ENCODE results near the gene EEF2K.
"Not testable (repeated sequence)": the region's sequence is repeated elsewhere in the genome, so short reads cannot be mapped to it uniquely, and the experiment has no call there.

Gene EEF2K

GRCh38 chr16:22292320-22292719 lies 86.2 kb downstream of the EEF2K start:
- no peak for DNase-seq (ENCODE audit: low read depth in 3 of 3, low spot score in 1 of 3)

- DNase-seq (ENCODE audit: low read depth in 3 of 3, low spot score in 1 of 3), result no peak
These were observed 87.3 kb downstream of the EEF2K start for GRCh38 chr16:22293137-22294106.

GRCh38 chr16:22296225-22297113 lies 90.4 kb downstream of the EEF2K start:
- no peak for DNase-seq (ENCODE audit: low read depth in 3 of 3, low spot score in 1 of 3)

- DNase-seq (ENCODE audit: low read depth in 3 of 3, low spot score in 1 of 3), result peak; percentile 98 to 100 (median 100)
These were observed 91.2 kb downstream of the EEF2K start, which contains the start of gene POLR3E for GRCh38 chr16:22297114-22297870. Gene POLR3E, plus strand, starts transcription at chr16:22297409. Its CDS starts 5,560 bp downstream, at chr16:22302969.

GRCh38 chr16:22297871-22298733 lies 92.0 kb downstream of the EEF2K start:
- DNase-seq (ENCODE audit: low read depth in 3 of 3, low spot score in 1 of 3), result peak; percentile 37 to 56 (median 38)

GRCh38 chr16:22299036-22299435 lies 93.0 kb downstream of the EEF2K start:
- no peak for DNase-seq (ENCODE audit: low read depth in 3 of 3, low spot score in 1 of 3)

- peak in 1 of 3 donors; percentile 9 for DNase-seq (ENCODE audit: low read depth in 3 of 3, low spot score in 1 of 3)
These were observed 94.5 kb downstream of the EEF2K start for GRCh38 chr16:22300427-22301071.

- not testable (repeated sequence) for DNase-seq (ENCODE audit: low read depth in 3 of 3, low spot score in 1 of 3)
These were observed 95.3 kb downstream of the EEF2K start for GRCh38 chr16:22301423-22301822.

GRCh38 chr16:22302776-22303363 lies 96.8 kb downstream of the EEF2K start:
- DNase-seq (ENCODE audit: low read depth in 3 of 3, low spot score in 1 of 3), result no peak

- DNase-seq (ENCODE audit: low read depth in 3 of 3, low spot score in 1 of 3), result no peak
These were observed 98.3 kb downstream of the EEF2K start for GRCh38 chr16:22304411-22304810.

- no peak for DNase-seq (ENCODE audit: low read depth in 3 of 3, low spot score in 1 of 3)
These were observed 100.7 kb downstream of the EEF2K start for GRCh38 chr16:22306788-22307187.

GRCh38 chr16:22307838-22308237 lies 101.8 kb downstream of the EEF2K start:
- no peak for DNase-seq (ENCODE audit: low read depth in 3 of 3, low spot score in 1 of 3)

GRCh38 chr16:22308824-22309520 lies 102.9 kb downstream of the EEF2K start:
- no peak for DNase-seq (ENCODE audit: low read depth in 3 of 3, low spot score in 1 of 3)

- no peak for DNase-seq (ENCODE audit: low read depth in 3 of 3, low spot score in 1 of 3)
These were observed 105.4 kb downstream of the EEF2K start for GRCh38 chr16:22311520-22311919.

- no peak for DNase-seq (ENCODE audit: low read depth in 3 of 3, low spot score in 1 of 3)
These were observed 107.1 kb downstream of the EEF2K start for GRCh38 chr16:22312897-22313781.

- DNase-seq (ENCODE audit: low read depth in 3 of 3, low spot score in 1 of 3), result no peak
These were observed 107.9 kb downstream of the EEF2K start for GRCh38 chr16:22313876-22314470.
